Nephron (organoid): ENCODE data around the gene CABP5.

Source experiments
- H3K27ac Mint-ChIP-seq, 3 experiments: 2 replicates each; pipeline ENCODE4 v1.8.0; 2020; ENCODE audit warnings: mixed read lengths in 3 of 3, mild to moderate bottlenecking in 2 of 3, moderate library complexity in 1 of 3
- H3K27me3 Mint-ChIP-seq: 2 replicates; pipeline ENCODE4 v1.8.0; 2021; ENCODE audit warnings: low read depth, mild to moderate bottlenecking, moderate library complexity, mixed read lengths
- H3K36me3 Mint-ChIP-seq: 2 replicates; pipeline ENCODE4 v1.8.0; 2020; ENCODE audit warnings: low read depth, mixed read lengths
- H3K4me1 Mint-ChIP-seq: 2 replicates; pipeline ENCODE4 v1.8.0; 2020; ENCODE audit warnings: mixed read lengths
- H3K4me3 Mint-ChIP-seq, 3 experiments: 2 replicates each; pipeline ENCODE4 v1.8.0; 2020; ENCODE audit warnings: mild to moderate bottlenecking in 3 of 3, mixed read lengths in 3 of 3, moderate library complexity in 2 of 3
- H3K9me3 Mint-ChIP-seq: 2 replicates; pipeline ENCODE4 v1.8.0; 2020; ENCODE audit warnings: mixed read lengths
- TF ChIP-seq, protein P1 (sequence below), 3 experiments: fragments of 200-600 bp; sonication (generic); IDR thresholded peaks; one replicate each; pipeline ENCODE4 v1.5.0; 2021; ENCODE audit warnings: antibody characterized with exemption in 3 of 3; ENCODE audit not compliant: unreplicated experiment in 3 of 3

Gene CABP5

GRCh38 chr19:47998800-47999199 lies 45.1 kb downstream of the CABP5 start:
- TF ChIP-seq, protein P1, sequence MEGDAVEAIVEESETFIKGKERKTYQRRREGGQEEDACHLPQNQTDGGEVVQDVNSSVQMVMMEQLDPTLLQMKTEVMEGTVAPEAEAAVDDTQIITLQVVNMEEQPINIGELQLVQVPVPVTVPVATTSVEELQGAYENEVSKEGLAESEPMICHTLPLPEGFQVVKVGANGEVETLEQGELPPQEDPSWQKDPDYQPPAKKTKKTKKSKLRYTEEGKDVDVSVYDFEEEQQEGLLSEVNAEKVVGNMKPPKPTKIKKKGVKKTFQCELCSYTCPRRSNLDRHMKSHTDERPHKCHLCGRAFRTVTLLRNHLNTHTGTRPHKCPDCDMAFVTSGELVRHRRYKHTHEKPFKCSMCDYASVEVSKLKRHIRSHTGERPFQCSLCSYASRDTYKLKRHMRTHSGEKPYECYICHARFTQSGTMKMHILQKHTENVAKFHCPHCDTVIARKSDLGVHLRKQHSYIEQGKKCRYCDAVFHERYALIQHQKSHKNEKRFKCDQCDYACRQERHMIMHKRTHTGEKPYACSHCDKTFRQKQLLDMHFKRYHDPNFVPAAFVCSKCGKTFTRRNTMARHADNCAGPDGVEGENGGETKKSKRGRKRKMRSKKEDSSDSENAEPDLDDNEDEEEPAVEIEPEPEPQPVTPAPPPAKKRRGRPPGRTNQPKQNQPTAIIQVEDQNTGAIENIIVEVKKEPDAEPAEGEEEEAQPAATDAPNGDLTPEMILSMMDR (IDR thresholded peaks at IDR 0.05; ENCODE audit: unreplicated experiment in 3 of 3) = no peak
- no peak overlapping the region for H3K27ac Mint-ChIP-seq
- no peaks in the 10 kb centered on the region for H3K36me3 Mint-ChIP-seq
- peaks cover 16% of the 10 kb centered on the region for H3K27me3 Mint-ChIP-seq
- peaks cover 2% of the 10 kb centered on the region for H3K9me3 Mint-ChIP-seq
- no peak overlapping the region for H3K4me3 Mint-ChIP-seq
- H3K4me1 Mint-ChIP-seq = peaks cover 8% of the 10 kb centered on the region

- H3K9me3 Mint-ChIP-seq = peaks cover under 1% of the 10 kb centered on the region
- H3K4me1 Mint-ChIP-seq = peaks cover 10% of the 10 kb centered on the region
- TF ChIP-seq, protein P1 (IDR thresholded peaks at IDR 0.05; ENCODE audit: unreplicated experiment in 3 of 3) = no peak
- H3K27ac Mint-ChIP-seq = no peak overlapping the region
- H3K27me3 Mint-ChIP-seq = peaks cover 10% of the 10 kb centered on the region
- no peaks in the 10 kb centered on the region for H3K36me3 Mint-ChIP-seq
- H3K4me3 Mint-ChIP-seq = no peak overlapping the region
Observed at GRCh38 chr19:47996230-47996727, 47.6 kb downstream of the CABP5 start.

DNA sequence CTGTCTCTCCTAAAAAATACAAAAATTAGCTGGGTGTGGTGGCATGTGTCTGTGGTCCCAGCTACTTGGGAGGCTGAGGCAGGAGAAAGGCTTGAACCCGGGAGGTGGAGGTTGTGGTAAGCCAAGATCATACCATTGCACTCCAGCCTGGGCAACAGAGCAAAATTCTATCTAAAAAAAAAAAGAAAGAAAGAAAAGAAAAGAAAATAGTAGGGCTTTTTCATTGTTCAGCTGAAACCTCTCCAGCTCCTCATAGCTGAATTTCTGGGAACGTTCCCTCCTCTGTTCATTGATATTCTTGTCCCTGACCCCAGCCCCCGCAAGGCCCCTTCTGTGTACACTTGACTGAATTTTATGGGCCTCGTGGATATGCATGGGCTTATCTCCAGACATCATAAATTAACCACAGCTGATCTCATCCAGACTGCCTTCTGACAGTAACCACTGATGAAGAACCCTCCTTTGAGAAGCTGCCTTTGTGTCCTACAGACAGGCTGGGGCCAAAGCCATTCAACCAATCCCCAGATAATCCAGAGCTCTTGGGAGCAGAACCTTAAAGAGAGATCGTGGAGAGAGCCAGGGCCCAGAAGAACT lies 49.6 kb downstream of the CABP5 start, which contains the start of gene ELSPBP1:
TSS of gene ELSPBP1 (plus strand) at position 424 of the 594 bp plus-strand sequence. CDS start 14,036 bp downstream, outside the sequence.
- H3K4me3 Mint-ChIP-seq = peak within 1 kb of the TSS in 2 of 3 experiments; percentile 9 to 34
- H3K27me3 Mint-ChIP-seq = peaks cover 13% of the 10 kb centered on the region
- H3K36me3 Mint-ChIP-seq = no peaks in the 10 kb centered on the region
- TF ChIP-seq, protein P1 (IDR thresholded peaks at IDR 0.05; ENCODE audit: unreplicated experiment in 3 of 3) = no peak
- H3K4me1 Mint-ChIP-seq = peaks cover 10% of the 10 kb centered on the region
- peak within 1 kb of the TSS; percentile 95 to 97 (median 96) for H3K27ac Mint-ChIP-seq
- no peaks in the 10 kb centered on the region for H3K9me3 Mint-ChIP-seq

DNA sequence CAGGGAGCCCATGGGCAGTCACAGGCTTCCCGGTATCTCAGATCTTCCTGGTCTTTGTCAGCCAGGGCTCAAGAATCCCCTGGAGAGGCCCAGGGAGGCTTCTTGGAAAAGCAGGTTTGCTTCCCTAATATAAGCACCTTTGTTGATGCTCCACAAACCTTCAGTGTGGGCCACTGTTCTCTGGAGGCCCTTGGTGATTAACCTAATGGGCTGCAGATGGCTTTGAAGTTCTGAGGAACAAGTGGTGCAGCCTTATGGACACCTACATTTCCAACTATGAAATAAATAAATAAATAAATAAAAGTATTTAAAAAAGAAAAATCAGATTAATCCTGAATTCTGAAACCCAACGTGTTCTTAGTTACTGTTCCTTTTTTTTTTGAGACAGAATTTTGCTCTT lies 51.8 kb downstream of the CABP5 start, which contains the start of gene BSPH1:
TSS of gene BSPH1 (minus strand) at position 101 of the 400 bp plus-strand sequence. CDS start at position 12, 89 bp downstream.
- TF ChIP-seq, protein P1 (IDR thresholded peaks at IDR 0.05; ENCODE audit: unreplicated experiment in 3 of 3) = no peak
- H3K9me3 Mint-ChIP-seq = no peaks in the 10 kb centered on the region
- no peak within 1 kb of the TSS for H3K27ac Mint-ChIP-seq
- H3K4me1 Mint-ChIP-seq = peaks cover 10% of the 10 kb centered on the region
- H3K27me3 Mint-ChIP-seq = peaks cover 16% of the 10 kb centered on the region
- no peaks in the 10 kb centered on the region for H3K36me3 Mint-ChIP-seq
- H3K4me3 Mint-ChIP-seq = no peak within 1 kb of the TSS

DNA sequence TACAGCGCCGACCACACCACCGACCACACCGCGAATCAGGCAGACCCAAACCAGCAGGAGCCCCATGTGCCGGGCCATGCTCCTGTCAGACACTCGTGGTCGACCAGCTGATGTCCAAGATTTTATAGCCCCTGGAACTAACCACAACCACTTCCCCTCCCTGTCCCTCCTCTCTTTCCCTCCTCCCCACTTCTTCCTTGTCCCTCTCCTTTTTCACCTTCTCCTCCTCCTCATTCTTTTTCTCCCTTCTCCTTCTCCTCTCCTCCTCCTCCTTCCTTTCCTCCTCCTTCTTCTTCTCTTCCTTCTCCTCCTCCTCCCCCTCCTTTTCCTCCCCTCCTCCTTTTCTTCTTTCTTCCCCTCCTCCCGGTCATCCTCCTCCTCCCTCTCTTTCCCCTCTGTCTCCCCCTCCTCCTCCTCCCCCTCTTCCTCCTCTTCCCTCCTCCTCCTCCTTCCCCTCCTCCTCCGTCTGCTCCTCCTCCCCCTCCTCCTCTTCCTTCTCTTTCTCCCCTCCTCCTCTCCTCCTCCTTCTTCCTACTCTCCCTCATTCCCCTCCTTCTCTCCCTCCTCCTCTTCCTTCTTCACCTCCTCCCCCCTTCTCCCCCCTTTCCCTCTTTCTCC lies 52.6 kb downstream of the CABP5 start:
- peaks cover 10% of the 10 kb centered on the region for H3K4me1 Mint-ChIP-seq
- TF ChIP-seq, protein P1 (IDR thresholded peaks at IDR 0.05; ENCODE audit: unreplicated experiment in 3 of 3) = no peak
- H3K27ac Mint-ChIP-seq = no peak overlapping the region
- no peaks in the 10 kb centered on the region for H3K9me3 Mint-ChIP-seq
- no peak overlapping the region for H3K4me3 Mint-ChIP-seq
- H3K36me3 Mint-ChIP-seq = no peaks in the 10 kb centered on the region
- H3K27me3 Mint-ChIP-seq = peaks cover 15% of the 10 kb centered on the region
